ENCODE data around the gene CDKN2A. TPM values are rescaled to one million over a fixed set of nuclear protein-coding genes. Genes with fewer than 3 reads are reported as not detected.

Gene CDKN2A
- polyA plus RNA-seq, 1 experiment, result 20.0 TPM

DNA sequence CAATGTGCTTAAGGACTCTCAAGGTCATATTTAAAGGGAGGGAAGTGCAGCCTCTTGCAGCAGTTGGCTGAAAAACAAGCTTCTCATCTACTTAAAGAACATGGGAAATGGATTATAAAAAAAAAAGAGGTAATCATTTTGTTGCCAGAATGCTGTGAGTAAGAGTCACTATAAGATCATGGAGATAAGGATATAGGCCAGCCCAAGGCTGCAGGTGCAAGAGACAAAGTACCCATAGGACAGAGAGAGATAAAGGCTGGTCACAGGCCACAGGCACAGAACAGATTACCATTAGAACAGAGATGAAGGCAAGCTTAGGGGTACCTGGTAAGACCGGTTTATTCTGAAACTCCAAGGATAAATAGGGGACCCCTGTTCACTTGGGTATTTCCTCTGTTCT, 70.5 kb downstream of the CDKN2A start:
- Histone ChIP-seq H3K36me3 (ENCODE audit: control insufficient read depth, insufficient read depth, low read length) (no peaks in the 10 kb centered on the region), H3K4me3 (ENCODE audit: low read depth, low read length) (no peak overlapping the region), H3K27me3 (ENCODE audit: control insufficient read depth, insufficient read depth, low read length) (no peaks in the 10 kb centered on the region)
- CTCF ChIA-PET, result no interaction called here
- POLR2A ChIA-PET, result no interaction called here
- no peak for DNase-seq (ENCODE audit: low read depth)
- TF ChIP-seq, protein P1, sequence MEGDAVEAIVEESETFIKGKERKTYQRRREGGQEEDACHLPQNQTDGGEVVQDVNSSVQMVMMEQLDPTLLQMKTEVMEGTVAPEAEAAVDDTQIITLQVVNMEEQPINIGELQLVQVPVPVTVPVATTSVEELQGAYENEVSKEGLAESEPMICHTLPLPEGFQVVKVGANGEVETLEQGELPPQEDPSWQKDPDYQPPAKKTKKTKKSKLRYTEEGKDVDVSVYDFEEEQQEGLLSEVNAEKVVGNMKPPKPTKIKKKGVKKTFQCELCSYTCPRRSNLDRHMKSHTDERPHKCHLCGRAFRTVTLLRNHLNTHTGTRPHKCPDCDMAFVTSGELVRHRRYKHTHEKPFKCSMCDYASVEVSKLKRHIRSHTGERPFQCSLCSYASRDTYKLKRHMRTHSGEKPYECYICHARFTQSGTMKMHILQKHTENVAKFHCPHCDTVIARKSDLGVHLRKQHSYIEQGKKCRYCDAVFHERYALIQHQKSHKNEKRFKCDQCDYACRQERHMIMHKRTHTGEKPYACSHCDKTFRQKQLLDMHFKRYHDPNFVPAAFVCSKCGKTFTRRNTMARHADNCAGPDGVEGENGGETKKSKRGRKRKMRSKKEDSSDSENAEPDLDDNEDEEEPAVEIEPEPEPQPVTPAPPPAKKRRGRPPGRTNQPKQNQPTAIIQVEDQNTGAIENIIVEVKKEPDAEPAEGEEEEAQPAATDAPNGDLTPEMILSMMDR (IDR thresholded peaks at IDR 0.05; ENCODE audit: insufficient read depth, low read depth, low read length), result no peak

DNA sequence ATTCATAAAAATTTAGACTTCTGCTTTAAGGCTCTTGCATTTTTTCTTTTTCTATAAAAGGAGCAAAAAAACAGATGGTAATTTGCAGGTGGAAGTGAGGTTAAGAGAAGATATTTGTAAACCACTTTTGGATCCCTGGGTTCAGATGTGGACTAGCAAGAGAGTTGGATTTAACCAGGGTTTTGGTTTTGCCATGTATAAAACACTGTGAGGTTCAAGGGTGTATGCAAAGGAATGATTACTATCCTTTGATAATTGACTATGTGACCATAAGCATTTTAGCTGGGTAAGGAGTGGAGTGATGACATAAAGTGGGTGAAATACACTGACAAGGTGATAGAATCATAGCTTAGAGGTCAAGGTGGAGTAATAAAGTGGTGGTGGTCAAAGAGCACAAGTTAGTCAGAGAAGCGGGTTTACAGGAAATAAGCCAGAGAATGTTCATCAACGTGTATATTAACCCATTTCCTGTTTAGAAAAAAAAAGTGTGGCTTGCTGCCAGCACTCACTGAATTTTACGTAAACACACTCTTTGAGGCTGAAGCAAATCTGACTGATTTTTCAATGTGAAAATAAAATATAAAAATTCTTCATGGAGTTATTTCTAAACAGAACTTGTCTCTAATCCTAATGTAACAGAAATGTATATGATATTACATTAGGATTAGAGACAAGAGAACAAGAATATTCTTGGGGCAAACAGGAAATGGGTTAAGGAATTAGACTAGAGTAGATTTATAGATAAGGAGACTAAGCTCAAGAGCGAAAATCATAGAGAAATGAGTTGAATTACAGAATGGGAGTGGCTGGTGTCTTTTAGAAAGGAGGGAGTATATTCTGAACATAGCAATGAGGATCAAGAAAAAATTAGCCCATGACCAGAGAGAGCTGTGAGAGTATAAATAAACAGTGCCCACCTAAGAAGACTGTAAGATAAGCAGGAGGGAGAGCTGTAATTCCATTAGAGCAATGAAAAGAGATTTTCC, 74.5 kb downstream of the CDKN2A start:
- ChIA-PET POLR2A (no interaction called here), CTCF (interaction anchor here (1.0 kb wide), 1 partner anchor 10 kb away, joined by 3 read pairs; no protein-coding TSS in a partner anchor)
- peak; percentile 20 for DNase-seq (ENCODE audit: low read depth)
- Histone ChIP-seq H3K36me3 (ENCODE audit: control insufficient read depth, insufficient read depth, low read length) (no peaks in the 10 kb centered on the region), H3K27me3 (ENCODE audit: control insufficient read depth, insufficient read depth, low read length) (no peaks in the 10 kb centered on the region), H3K4me3 (ENCODE audit: low read depth, low read length) (no peak overlapping the region)
- TF ChIP-seq, protein P1 (IDR thresholded peaks at IDR 0.05; ENCODE audit: insufficient read depth, low read depth, low read length), result no peak

Other genes starting within 250 kb of the CDKN2A start
- 14.2 and 18.2 TPM in 2 replicates for gene MTAP, start 191.8 kb downstream of the CDKN2A start, polyA plus RNA-seq (2011; rRNA removed)
- gene CDKN2B-AS1, start 399 bp upstream of the CDKN2A start, polyA plus RNA-seq (2011; rRNA removed), result 0.59 and 1.1 TPM in 2 replicates
- gene CDKN2B, start 14.9 kb upstream of the CDKN2A start, polyA plus RNA-seq (2011; rRNA removed), result 4.3 and 5.2 TPM in 2 replicates

Data from BJ (cell line).